ENCODE measurements around the gene TMPRSS15. TPM values are rescaled to one million over a fixed set of nuclear protein-coding genes. Genes with fewer than 3 reads are reported as not detected.

The TMPRSS15 gene
- total RNA-seq, 2 experiments from 2014 or later = not detected

DNA sequence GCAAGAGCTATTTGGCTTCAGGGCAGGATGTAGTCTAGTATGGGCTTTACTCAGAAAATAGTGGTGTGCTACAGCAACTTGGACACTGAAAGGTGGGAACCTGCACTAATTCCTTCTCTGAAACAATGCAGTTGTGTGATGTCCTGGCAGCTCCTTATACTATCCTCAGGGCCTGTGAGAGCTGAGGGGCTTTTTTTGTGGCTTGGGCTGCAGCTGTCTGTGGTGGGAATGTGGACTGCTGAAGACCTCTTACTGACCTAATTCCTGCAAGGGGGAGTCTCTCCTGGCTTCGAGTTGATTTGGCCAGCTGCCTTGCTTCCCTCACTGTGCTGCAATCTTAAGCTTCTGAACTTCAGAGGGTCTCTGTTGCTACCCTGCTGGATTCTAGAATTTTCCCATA lies 181.2 kb downstream of the TMPRSS15 start:
- ChIA-PET CTCF (no interaction called here), POLR2A (no interaction called here)
- intact Hi-C loops (cut with DNase I, micrococcal nuclease) = no loop called here
- no peak overlapping the region for H3K4me3 Mint-ChIP-seq
- DNase-seq (no peak), ATAC-seq (no peak)
- no peaks in the 10 kb centered on the region for H3K4me1 Mint-ChIP-seq
- no peaks in the 10 kb centered on the region for H3K36me3 Mint-ChIP-seq (ENCODE audit: low read depth)
- no peaks in the 10 kb centered on the region for H3K27me3 Mint-ChIP-seq
- peaks cover 17% of the 10 kb centered on the region for H3K9me3 Mint-ChIP-seq (ENCODE audit: low read depth)
- no peak overlapping the region for H3K27ac Mint-ChIP-seq

DNA sequence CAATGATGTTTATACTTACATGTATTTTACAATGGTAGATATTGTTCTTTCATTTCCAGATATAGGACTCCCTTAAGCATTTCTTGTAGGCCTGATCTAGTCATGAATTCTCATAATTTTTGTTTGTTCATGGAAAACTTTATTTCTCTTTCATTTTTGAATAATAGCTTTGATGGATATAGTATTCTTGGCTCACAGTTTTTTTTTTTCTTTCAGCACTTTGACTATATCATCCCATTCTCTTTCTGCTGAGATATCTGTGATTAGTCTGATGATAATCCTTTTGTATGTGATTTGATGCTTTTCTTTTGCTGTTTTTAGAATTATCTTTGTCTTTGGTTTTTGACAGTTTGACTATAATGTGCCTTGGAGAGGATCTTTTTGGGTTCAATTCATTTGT lies 183.1 kb downstream of the TMPRSS15 start:
- DNase-seq = no peak
- H3K27ac Mint-ChIP-seq = no peak overlapping the region
- ATAC-seq = no peak
- H3K36me3 Mint-ChIP-seq (ENCODE audit: low read depth) = no peaks in the 10 kb centered on the region
- ChIA-PET POLR2A (no interaction called here), CTCF (no interaction called here)
- H3K9me3 Mint-ChIP-seq (ENCODE audit: low read depth) = peaks cover 20% of the 10 kb centered on the region
- intact Hi-C loops (cut with DNase I, micrococcal nuclease) = no loop called here
- H3K4me3 Mint-ChIP-seq = no peak overlapping the region
- H3K27me3 Mint-ChIP-seq = no peaks in the 10 kb centered on the region
- H3K4me1 Mint-ChIP-seq = no peaks in the 10 kb centered on the region

Other genes starting within 250 kb of the TMPRSS15 start
- under 1 TPM in 1 of 2 experiments, not detected in 1; 0.07 TPM for gene CHODL, start 159.0 kb downstream of the TMPRSS15 start, total RNA-seq

All from activated CD4-positive, alpha-beta T cell treated with anti-CD3 and anti-CD28 coated beads for 36 hours (primary cell).